ENCODE results near the gene IL17D.

DNA sequence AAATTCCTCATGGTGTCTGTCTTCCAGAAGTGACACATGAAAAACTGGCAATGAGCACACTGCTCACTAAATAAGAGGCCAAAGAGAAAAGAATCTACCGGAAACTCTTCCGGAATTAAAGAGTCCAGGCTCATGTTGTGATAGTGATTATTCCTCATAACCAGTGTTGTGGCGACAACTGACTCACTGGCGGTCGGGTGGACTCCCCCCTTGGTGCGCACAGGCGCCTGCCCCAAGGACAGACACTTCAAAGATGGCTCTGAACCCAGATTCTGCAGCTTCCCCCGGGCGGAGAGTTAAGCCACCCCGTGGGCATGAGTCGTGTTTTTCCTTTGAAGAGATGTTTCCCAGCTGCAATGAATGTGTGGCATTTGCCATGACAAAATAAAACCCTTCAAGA, 10.3 kb downstream of the IL17D start:
- TF ChIP-seq, protein P1, sequence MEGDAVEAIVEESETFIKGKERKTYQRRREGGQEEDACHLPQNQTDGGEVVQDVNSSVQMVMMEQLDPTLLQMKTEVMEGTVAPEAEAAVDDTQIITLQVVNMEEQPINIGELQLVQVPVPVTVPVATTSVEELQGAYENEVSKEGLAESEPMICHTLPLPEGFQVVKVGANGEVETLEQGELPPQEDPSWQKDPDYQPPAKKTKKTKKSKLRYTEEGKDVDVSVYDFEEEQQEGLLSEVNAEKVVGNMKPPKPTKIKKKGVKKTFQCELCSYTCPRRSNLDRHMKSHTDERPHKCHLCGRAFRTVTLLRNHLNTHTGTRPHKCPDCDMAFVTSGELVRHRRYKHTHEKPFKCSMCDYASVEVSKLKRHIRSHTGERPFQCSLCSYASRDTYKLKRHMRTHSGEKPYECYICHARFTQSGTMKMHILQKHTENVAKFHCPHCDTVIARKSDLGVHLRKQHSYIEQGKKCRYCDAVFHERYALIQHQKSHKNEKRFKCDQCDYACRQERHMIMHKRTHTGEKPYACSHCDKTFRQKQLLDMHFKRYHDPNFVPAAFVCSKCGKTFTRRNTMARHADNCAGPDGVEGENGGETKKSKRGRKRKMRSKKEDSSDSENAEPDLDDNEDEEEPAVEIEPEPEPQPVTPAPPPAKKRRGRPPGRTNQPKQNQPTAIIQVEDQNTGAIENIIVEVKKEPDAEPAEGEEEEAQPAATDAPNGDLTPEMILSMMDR (IDR thresholded peaks at IDR 0.05; ENCODE audit: borderline replicate concordance, extremely low read depth, low read length, poor library complexity, severe bottlenecking) = no peak
- no peak for TF ChIP-seq EZH2 (IDR thresholded peaks at IDR 0.05; ENCODE audit: borderline replicate concordance, low read depth, low read length, severe bottlenecking)

All from DND-41 (cell line).